Dedifferentiated amniotic fluid mesenchymal stem cell (primary cell): ENCODE measurements around the gene CABP4.
"Not testable (repeated sequence)": the region's sequence is repeated elsewhere in the genome, so short reads cannot be mapped to it uniquely, and the experiment has no call there.

Experiments used
- DNase-seq: peaks from one replicate; pipeline ENCODE4 v3.0.0-alpha.2; 2016; ENCODE audit errors: extremely low spot score

CABP4 gene

GRCh38 chr11:67482275-67482826 lies 27.2 kb downstream of the CABP4 start:
- no peak for DNase-seq

GRCh38 chr11:67482827-67483798 lies 28.0 kb downstream of the CABP4 start, which contains the start of gene AIP:
Gene AIP (plus strand): TSS chr11:67483026. CDS start chr11:67483159, 133 bp downstream.
- peak; percentile 99 for DNase-seq

- DNase-seq, result no peak
These were observed 28.9 kb downstream of the CABP4 start for GRCh38 chr11:67483831-67484665.

GRCh38 chr11:67484847-67485311 lies 29.7 kb downstream of the CABP4 start:
- no peak for DNase-seq

- DNase-seq, result not testable (repeated sequence)
These were observed 30.8 kb downstream of the CABP4 start for GRCh38 chr11:67485873-67486361.

GRCh38 chr11:67486481-67487195 lies 31.5 kb downstream of the CABP4 start:
- DNase-seq, result no peak

GRCh38 chr11:67489203-67489884 lies 34.2 kb downstream of the CABP4 start:
- DNase-seq, result no peak

GRCh38 chr11:67489885-67490726 lies 35.0 kb downstream of the CABP4 start:
- no peak for DNase-seq

- no peak for DNase-seq
These were observed 35.5 kb downstream of the CABP4 start for GRCh38 chr11:67490727-67491065.

- no peak for DNase-seq
These were observed 36.3 kb downstream of the CABP4 start for GRCh38 chr11:67491276-67492068.

- no peak for DNase-seq
These were observed 37.0 kb downstream of the CABP4 start for GRCh38 chr11:67492069-67492727.

- DNase-seq, result no peak
These were observed 37.8 kb downstream of the CABP4 start for GRCh38 chr11:67492801-67493547.

- DNase-seq, result no peak
These were observed 38.6 kb downstream of the CABP4 start for GRCh38 chr11:67493548-67494370.

- DNase-seq, result no peak
These were observed 39.4 kb downstream of the CABP4 start for GRCh38 chr11:67494371-67495233.

- DNase-seq, result no peak
These were observed 40.3 kb downstream of the CABP4 start for GRCh38 chr11:67495234-67496005.
